ENCODE data around the gene ATG4B.

- TF ChIP-seq CTCF (IDR thresholded peaks at IDR 0.05) (no peak), POLR2A (IDR thresholded peaks at IDR 0.05) (no peak)
Measured at GRCh38 chr2:241611062-241611461, 26.4 kb upstream of the ATG4B start.

All from thyroid gland (tissue), 4 donors.